CD4-positive, alpha-beta T cell treated with Interleukin-10 for 1 hour (primary cell): Measurements from ENCODE around the gene XPNPEP2.

Experiments
- DNase-seq: peaks from one replicate; pipeline ENCODE4 v3.0.0-alpha.2; 2020

XPNPEP2 gene

GRCh38 chrX:129754056-129755024 is 15.6 kb downstream of the XPNPEP2 start:
- no peak for DNase-seq

- DNase-seq: peak; percentile 42
Observed at GRCh38 chrX:129755779-129756650, 17.2 kb downstream of the XPNPEP2 start.

GRCh38 chrX:129759576-129760061 is 20.8 kb downstream of the XPNPEP2 start:
- peak; percentile 63 for DNase-seq

- DNase-seq: no peak
Observed at GRCh38 chrX:129760155-129760554, 21.4 kb downstream of the XPNPEP2 start.

- DNase-seq: no peak
Observed at GRCh38 chrX:129760981-129761380, 22.2 kb downstream of the XPNPEP2 start.

GRCh38 chrX:129761596-129761995 is 22.8 kb downstream of the XPNPEP2 start:
- no peak for DNase-seq

GRCh38 chrX:129762448-129762847 is 23.7 kb downstream of the XPNPEP2 start:
- DNase-seq: no peak

GRCh38 chrX:129763666-129764065 is 24.9 kb downstream of the XPNPEP2 start:
- DNase-seq: no peak

- DNase-seq: no peak
Observed at GRCh38 chrX:129768186-129768585, 29.4 kb downstream of the XPNPEP2 start.

- DNase-seq: no peak
Observed at GRCh38 chrX:129768586-129769466, 30.0 kb downstream of the XPNPEP2 start.

- DNase-seq: peak; percentile 82
Observed at GRCh38 chrX:129769467-129770154, 30.8 kb downstream of the XPNPEP2 start.

GRCh38 chrX:129771266-129771995 is 32.7 kb downstream of the XPNPEP2 start:
- peak; percentile 52 for DNase-seq

- peak; percentile 61 for DNase-seq
Observed at GRCh38 chrX:129772796-129773431, 34.1 kb downstream of the XPNPEP2 start.

GRCh38 chrX:129773649-129774458 is 35.1 kb downstream of the XPNPEP2 start:
- DNase-seq: no peak

GRCh38 chrX:129777218-129778030 is 38.6 kb downstream of the XPNPEP2 start:
- peak; percentile 75 for DNase-seq

GRCh38 chrX:129779086-129779672 is 40.4 kb downstream of the XPNPEP2 start:
- DNase-seq: no peak

- peak; percentile 79 for DNase-seq
Observed at GRCh38 chrX:129779747-129780146, 41.0 kb downstream of the XPNPEP2 start, which contains the start of gene SASH3. TSS of gene SASH3 (plus strand) at chrX:129779949. CDS start at chrX:129780098, 149 bp downstream.
